Measurements from ENCODE around the gene DNAJC28.
A peak's percentile ranks its signal among the peaks of the same experiment; 100 is the strongest.
"Not testable (repeated sequence)": the region's sequence is repeated elsewhere in the genome, so short reads cannot be mapped to it uniquely, and the experiment has no call there.

Gene DNAJC28

GRCh38 chr21:33480481-33481103 is 10.9 kb downstream of the DNAJC28 start:
- no peak for DNase-seq

- DNase-seq: peak; percentile 96
Observed at GRCh38 chr21:33479679-33480480, 11.6 kb downstream of the DNAJC28 start, which contains the start of gene TMEM50B. Gene TMEM50B (minus strand): TSS chr21:33479974. CDS start chr21:33468885, 11,089 bp downstream.

GRCh38 chr21:33478935-33479678 is 12.4 kb downstream of the DNAJC28 start:
- peak; percentile 49 for DNase-seq

GRCh38 chr21:33478182-33478581 is 13.3 kb downstream of the DNAJC28 start:
- no peak for DNase-seq

GRCh38 chr21:33477066-33477465 is 14.4 kb downstream of the DNAJC28 start:
- no peak for DNase-seq

- DNase-seq: no peak
Observed at GRCh38 chr21:33473344-33473743, 18.2 kb downstream of the DNAJC28 start.

GRCh38 chr21:33470701-33471100 is 20.8 kb downstream of the DNAJC28 start:
- DNase-seq: no peak

- not testable (repeated sequence) for DNase-seq
Observed at GRCh38 chr21:33469183-33469582, 22.3 kb downstream of the DNAJC28 start.

GRCh38 chr21:33461538-33462250 is 29.8 kb downstream of the DNAJC28 start:
- DNase-seq: no peak

- no peak for DNase-seq
Observed at GRCh38 chr21:33458861-33459260, 32.7 kb downstream of the DNAJC28 start.

- DNase-seq: no peak
Observed at GRCh38 chr21:33455686-33456446, 35.6 kb downstream of the DNAJC28 start.

GRCh38 chr21:33452362-33452761 is 39.2 kb downstream of the DNAJC28 start:
- DNase-seq: no peak

- DNase-seq: no peak
Observed at GRCh38 chr21:33451634-33452071, 39.9 kb downstream of the DNAJC28 start.

- no peak for DNase-seq
Observed at GRCh38 chr21:33449616-33450015, 41.9 kb downstream of the DNAJC28 start.

GRCh38 chr21:33446620-33447019 is 44.9 kb downstream of the DNAJC28 start:
- DNase-seq: not testable (repeated sequence)

- DNase-seq: no peak
Observed at GRCh38 chr21:33444499-33444898, 47.0 kb downstream of the DNAJC28 start.

- DNase-seq: no peak
Observed at GRCh38 chr21:33443194-33443593, 48.3 kb downstream of the DNAJC28 start.

- DNase-seq: no peak
Observed at GRCh38 chr21:33441489-33442477, 49.7 kb downstream of the DNAJC28 start.
